Measurements from ENCODE around the gene CCDC39. TPM values are rescaled to one million over a fixed set of nuclear protein-coding genes. Genes with fewer than 3 reads are reported as not detected.
A peak's percentile ranks its signal among the peaks of the same experiment; 100 is the strongest.

The CCDC39 gene
- total RNA-seq, 1 donor from 2014 or later: not detected

DNA sequence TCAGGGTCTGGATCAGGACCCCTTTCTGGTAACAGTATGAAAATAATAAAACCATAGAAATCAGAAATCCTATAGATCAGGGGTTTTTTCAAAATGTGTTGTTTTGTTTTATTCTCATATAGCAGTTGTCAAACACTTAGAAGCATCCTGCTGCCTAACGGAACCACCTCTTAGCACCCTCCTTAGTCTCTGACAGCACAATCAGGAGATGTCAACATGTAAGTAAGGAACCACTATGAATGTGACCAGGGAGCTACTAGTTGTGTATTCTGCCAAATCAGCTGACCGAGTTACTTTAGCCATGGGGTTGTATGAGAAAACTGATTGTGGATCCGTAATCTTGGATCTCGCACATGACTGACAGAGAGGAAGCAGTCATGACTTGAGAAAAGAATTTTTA lies 22.2 kb downstream of the CCDC39 start:
- Histone ChIP-seq H3K36me3 (ENCODE audit: insufficient read depth, low read length) (no peaks in the 10 kb centered on the region), H3K9me3 (ENCODE audit: insufficient read depth, low read depth, low read length) (no peaks in the 10 kb centered on the region), H2AFZ (ENCODE audit: low read depth, low read length) (no peak overlapping the region), H3K27ac (ENCODE audit: low read depth, low read length) (no peak overlapping the region), H3K79me2 (ENCODE audit: insufficient read depth, low read length) (no peaks in the 10 kb centered on the region), H3K4me1 (ENCODE audit: insufficient read depth, low read length) (no peaks in the 10 kb centered on the region), H3K4me3 (ENCODE audit: insufficient read depth, low read depth, low read length) (no peak overlapping the region), H3K4me2 (ENCODE audit: low read length) (no peak overlapping the region), H3K9ac (ENCODE audit: low read length) (no peak overlapping the region), H3K27me3 (ENCODE audit: insufficient read depth, low read length) (no peaks in the 10 kb centered on the region), H4K20me1 (ENCODE audit: insufficient read depth, low read length) (no peaks in the 10 kb centered on the region)
- Mint-ChIP-seq H3K4me1 (ENCODE audit: low read depth, unreplicated experiment) (no peaks in the 10 kb centered on the region), H3K9me3 (ENCODE audit: unreplicated experiment) (no peaks in the 10 kb centered on the region), H3K27me3 (ENCODE audit: low read depth, unreplicated experiment) (no peaks in the 10 kb centered on the region), H3K27ac (ENCODE audit: unreplicated experiment) (no peak overlapping the region), H3K4me3 (ENCODE audit: unreplicated experiment) (no peak overlapping the region), H3K36me3 (ENCODE audit: low read depth, unreplicated experiment) (no peaks in the 10 kb centered on the region)
- TF ChIP-seq, protein P1, sequence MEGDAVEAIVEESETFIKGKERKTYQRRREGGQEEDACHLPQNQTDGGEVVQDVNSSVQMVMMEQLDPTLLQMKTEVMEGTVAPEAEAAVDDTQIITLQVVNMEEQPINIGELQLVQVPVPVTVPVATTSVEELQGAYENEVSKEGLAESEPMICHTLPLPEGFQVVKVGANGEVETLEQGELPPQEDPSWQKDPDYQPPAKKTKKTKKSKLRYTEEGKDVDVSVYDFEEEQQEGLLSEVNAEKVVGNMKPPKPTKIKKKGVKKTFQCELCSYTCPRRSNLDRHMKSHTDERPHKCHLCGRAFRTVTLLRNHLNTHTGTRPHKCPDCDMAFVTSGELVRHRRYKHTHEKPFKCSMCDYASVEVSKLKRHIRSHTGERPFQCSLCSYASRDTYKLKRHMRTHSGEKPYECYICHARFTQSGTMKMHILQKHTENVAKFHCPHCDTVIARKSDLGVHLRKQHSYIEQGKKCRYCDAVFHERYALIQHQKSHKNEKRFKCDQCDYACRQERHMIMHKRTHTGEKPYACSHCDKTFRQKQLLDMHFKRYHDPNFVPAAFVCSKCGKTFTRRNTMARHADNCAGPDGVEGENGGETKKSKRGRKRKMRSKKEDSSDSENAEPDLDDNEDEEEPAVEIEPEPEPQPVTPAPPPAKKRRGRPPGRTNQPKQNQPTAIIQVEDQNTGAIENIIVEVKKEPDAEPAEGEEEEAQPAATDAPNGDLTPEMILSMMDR (IDR thresholded peaks at IDR 0.05; ENCODE audit: insufficient read depth, low read depth, low read length): no peak
- no peak for TF ChIP-seq EZH2 (IDR thresholded peaks at IDR 0.05; ENCODE audit: insufficient read depth, low read length)
- FAIRE-seq (no peak), DNase-seq (ENCODE audit: low read depth) (no peak)

DNA sequence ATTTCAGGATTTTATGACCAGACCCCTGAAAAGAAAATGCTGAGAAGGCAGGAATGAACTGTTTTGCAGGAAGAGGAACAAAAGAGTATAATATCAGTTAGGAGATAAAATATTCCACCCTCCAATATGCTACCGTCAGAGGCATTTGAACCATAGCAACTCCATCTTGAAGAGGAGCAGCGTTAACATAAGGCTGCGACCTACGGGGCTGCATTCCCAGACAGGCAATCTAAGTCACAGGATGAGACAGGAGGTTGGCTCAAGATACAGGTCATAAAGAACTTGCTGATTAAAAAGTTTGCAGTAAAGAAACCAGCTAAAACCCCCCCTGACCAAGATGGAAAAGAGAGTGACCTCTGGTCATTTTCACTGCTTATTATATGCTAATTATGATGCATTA lies 22.9 kb downstream of the CCDC39 start:
- H3K4me1 ChIP-seq (ENCODE audit: insufficient read depth, low read length): no peaks in the 10 kb centered on the region
- TF ChIP-seq, protein P1 (IDR thresholded peaks at IDR 0.05; ENCODE audit: insufficient read depth, low read depth, low read length): no peak
- TF ChIP-seq EZH2 (IDR thresholded peaks at IDR 0.05; ENCODE audit: insufficient read depth, low read length): no peak
- no peaks in the 10 kb centered on the region for H3K27me3 ChIP-seq (ENCODE audit: insufficient read depth, low read length)
- no peak for DNase-seq (ENCODE audit: low read depth)
- H3K4me1 Mint-ChIP-seq (ENCODE audit: low read depth, unreplicated experiment): no peaks in the 10 kb centered on the region
- H3K4me2 ChIP-seq (ENCODE audit: low read length): no peak overlapping the region
- no peak overlapping the region for H3K27ac ChIP-seq (ENCODE audit: low read depth, low read length)
- no peak overlapping the region for H3K4me3 ChIP-seq (ENCODE audit: insufficient read depth, low read depth, low read length)
- H4K20me1 ChIP-seq (ENCODE audit: insufficient read depth, low read length): no peaks in the 10 kb centered on the region
- H3K36me3 ChIP-seq (ENCODE audit: insufficient read depth, low read length): no peaks in the 10 kb centered on the region
- H2AFZ ChIP-seq (ENCODE audit: low read depth, low read length): no peak overlapping the region
- no peaks in the 10 kb centered on the region for H3K79me2 ChIP-seq (ENCODE audit: insufficient read depth, low read length)
- no peak for FAIRE-seq
- H3K27ac Mint-ChIP-seq (ENCODE audit: unreplicated experiment): no peak overlapping the region
- no peak overlapping the region for H3K9ac ChIP-seq (ENCODE audit: low read length)
- H3K27me3 Mint-ChIP-seq (ENCODE audit: low read depth, unreplicated experiment): no peaks in the 10 kb centered on the region
- H3K9me3 Mint-ChIP-seq (ENCODE audit: unreplicated experiment): no peaks in the 10 kb centered on the region
- H3K4me3 Mint-ChIP-seq (ENCODE audit: unreplicated experiment): no peak overlapping the region
- H3K9me3 ChIP-seq (ENCODE audit: insufficient read depth, low read depth, low read length): no peaks in the 10 kb centered on the region
- no peaks in the 10 kb centered on the region for H3K36me3 Mint-ChIP-seq (ENCODE audit: low read depth, unreplicated experiment)

DNA sequence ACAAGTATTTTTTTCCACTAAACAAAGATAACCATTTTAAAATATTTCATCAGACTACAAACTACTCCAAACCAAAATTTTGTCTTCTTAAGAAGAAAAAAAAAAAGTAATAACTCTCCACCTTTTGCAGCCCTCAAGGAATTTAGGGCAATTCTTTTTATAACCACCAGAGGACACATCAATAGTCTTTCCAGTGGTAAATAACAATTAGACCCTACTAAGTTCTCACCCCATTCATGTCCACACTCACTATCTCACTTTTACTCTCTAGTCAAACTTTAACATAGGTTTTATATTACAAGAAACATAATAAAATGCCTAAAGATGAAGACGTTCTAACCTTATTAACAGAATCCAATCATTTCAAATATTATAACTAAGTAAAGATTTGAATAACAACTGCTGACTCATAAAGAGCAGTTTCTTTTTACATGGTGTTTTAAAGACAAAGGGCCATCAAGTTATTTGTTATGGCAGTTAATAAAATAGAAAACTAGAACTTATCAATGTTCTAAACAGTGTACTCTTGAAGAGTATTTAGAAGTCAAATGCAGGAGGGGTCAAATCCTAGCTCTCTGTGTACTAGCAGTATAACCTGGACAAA lies 33.0 kb downstream of the CCDC39 start:
- peak; percentile 1 for DNase-seq (ENCODE audit: low read depth)
- H3K27ac Mint-ChIP-seq (ENCODE audit: unreplicated experiment): no peak overlapping the region
- H3K4me1 ChIP-seq (ENCODE audit: insufficient read depth, low read length): no peaks in the 10 kb centered on the region
- H3K4me3 Mint-ChIP-seq (ENCODE audit: unreplicated experiment): no peak overlapping the region
- H3K36me3 ChIP-seq (ENCODE audit: insufficient read depth, low read length): no peaks in the 10 kb centered on the region
- FAIRE-seq: no peak
- no peak overlapping the region for H3K9ac ChIP-seq (ENCODE audit: low read length)
- H3K4me2 ChIP-seq (ENCODE audit: low read length): no peak overlapping the region
- H4K20me1 ChIP-seq (ENCODE audit: insufficient read depth, low read length): no peaks in the 10 kb centered on the region
- no peak overlapping the region for H3K27ac ChIP-seq (ENCODE audit: low read depth, low read length)
- H3K27me3 Mint-ChIP-seq (ENCODE audit: low read depth, unreplicated experiment): no peaks in the 10 kb centered on the region
- TF ChIP-seq EZH2 (IDR thresholded peaks at IDR 0.05; ENCODE audit: insufficient read depth, low read length): no peak
- TF ChIP-seq, protein P1 (IDR thresholded peaks at IDR 0.05; ENCODE audit: insufficient read depth, low read depth, low read length): peak; percentile 12
- no peaks in the 10 kb centered on the region for H3K9me3 ChIP-seq (ENCODE audit: insufficient read depth, low read depth, low read length)
- no peaks in the 10 kb centered on the region for H3K27me3 ChIP-seq (ENCODE audit: insufficient read depth, low read length)
- H3K79me2 ChIP-seq (ENCODE audit: insufficient read depth, low read length): no peaks in the 10 kb centered on the region
- no peak overlapping the region for H2AFZ ChIP-seq (ENCODE audit: low read depth, low read length)
- H3K9me3 Mint-ChIP-seq (ENCODE audit: unreplicated experiment): no peaks in the 10 kb centered on the region
- H3K4me3 ChIP-seq (ENCODE audit: insufficient read depth, low read depth, low read length): no peak overlapping the region
- no peaks in the 10 kb centered on the region for H3K36me3 Mint-ChIP-seq (ENCODE audit: low read depth, unreplicated experiment)
- H3K4me1 Mint-ChIP-seq (ENCODE audit: low read depth, unreplicated experiment): no peaks in the 10 kb centered on the region

Measured in astrocyte (in vitro differentiated cells and primary cell).